PC-9 (cell line): Measurements from ENCODE around the gene ESD.

Source experiments
- CTCF ChIP-seq: fragments of 200-600 bp; sonication (generic); conservative IDR thresholded peaks from 2 replicates; pipeline ENCODE4 v1.6.1; 2017; ENCODE audit warnings: mixed run types, antibody characterized with exemption, mild to moderate bottlenecking, moderate library complexity
- EZH2 ChIP-seq: fragments of 200-600 bp; sonication (generic); IDR thresholded peaks from 2 replicates; pipeline ENCODE4 v1.8.0; 2017; ENCODE audit warnings: antibody characterized with exemption, low read depth

- TF ChIP-seq CTCF (no peak), EZH2 (no peak)
Measured at GRCh38 chr13:46756977-46757376, 40.0 kb downstream of the ESD start.
